ENCODE measurements around the gene RILP.

RILP gene

DNA sequence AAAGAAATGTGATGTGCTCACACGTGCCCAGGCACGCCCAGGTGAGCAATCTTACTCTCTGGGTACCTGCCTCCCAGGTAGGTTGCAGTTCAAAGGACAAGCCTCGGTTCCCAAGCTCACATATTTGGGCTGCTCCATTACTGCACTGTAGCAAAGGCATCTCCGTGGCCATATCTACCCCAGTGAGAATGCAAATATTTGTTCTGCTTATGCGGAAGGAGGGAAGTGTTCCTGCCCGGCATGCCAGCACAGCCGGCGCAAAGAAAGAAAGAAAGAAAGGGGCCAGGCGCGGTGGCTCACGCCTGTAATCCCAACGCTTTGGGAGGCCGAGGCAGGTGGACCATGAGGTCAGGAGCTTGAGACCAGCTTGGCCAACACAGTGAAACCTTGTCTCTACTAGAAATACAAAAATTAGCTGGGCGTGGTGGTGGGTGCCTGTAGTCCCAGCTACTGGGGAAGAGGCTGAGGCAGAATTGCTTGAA is 51.8 kb downstream of the RILP start:
- no peak for DNase-seq
